Amniotic stem cell (primary cell): ENCODE measurements around the gene ASIC5.
"Not testable (repeated sequence)": the region's sequence is repeated elsewhere in the genome, so short reads cannot be mapped to it uniquely, and the experiment has no call there.

Source experiments
- DNase-seq: peaks from one replicate; lab custom pipeline; 2025; lab: John Stamatoyannopoulos, UW

The ASIC5 gene, protein sequence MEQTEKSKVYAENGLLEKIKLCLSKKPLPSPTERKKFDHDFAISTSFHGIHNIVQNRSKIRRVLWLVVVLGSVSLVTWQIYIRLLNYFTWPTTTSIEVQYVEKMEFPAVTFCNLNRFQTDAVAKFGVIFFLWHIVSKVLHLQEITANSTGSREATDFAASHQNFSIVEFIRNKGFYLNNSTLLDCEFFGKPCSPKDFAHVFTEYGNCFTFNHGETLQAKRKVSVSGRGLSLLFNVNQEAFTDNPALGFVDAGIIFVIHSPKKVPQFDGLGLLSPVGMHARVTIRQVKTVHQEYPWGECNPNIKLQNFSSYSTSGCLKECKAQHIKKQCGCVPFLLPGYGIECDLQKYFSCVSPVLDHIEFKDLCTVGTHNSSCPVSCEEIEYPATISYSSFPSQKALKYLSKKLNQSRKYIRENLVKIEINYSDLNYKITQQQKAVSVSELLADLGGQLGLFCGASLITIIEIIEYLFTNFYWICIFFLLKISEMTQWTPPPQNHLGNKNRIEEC

DNA sequence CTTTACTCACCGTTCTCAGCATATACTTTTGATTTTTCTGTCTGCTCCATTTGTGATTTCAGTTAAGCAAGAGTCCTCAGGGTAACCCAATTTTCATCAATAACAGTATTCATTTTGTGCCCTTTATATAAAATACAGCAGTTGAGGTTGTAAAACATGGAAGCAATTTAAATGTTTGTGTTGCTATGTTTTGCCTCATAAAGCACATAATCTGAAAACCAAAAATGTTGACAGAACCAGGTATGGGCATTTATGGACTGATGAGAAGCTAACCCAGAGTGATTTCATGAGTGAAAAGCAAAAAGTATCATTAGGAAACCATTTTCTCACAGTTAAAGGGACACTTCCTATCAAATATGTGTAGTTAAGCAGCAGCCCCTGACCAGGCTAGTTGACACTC lies at the start of gene ASIC5:
Gene ASIC5, minus strand, starts transcription at position 101 of the 400 bp plus-strand sequence. Its CDS starts 51 bp downstream, at position 50.
- no peak for DNase-seq

GRCh38 chr4:155914782-155915181 lies 48.7 kb upstream of the ASIC5 start:
- DNase-seq, result no peak

DNA sequence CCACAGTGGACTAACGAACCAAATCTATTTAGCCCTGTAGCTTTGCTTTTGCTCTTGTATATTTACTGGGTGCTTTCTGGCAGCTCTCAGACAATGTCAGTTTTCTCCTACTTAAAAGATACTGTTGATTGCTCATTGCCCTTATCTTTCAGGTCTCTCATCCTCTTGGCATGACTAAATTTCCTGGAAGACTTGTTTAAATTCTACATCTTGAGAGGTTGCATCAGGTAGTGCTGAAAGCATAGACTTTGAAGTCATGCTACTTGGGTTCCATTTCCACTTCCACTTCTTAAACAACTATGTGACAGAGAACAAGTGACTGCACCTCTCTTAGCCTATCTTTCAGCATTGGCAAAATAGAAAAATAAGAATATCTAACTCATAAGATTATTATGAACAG lies 45.8 kb upstream of the ASIC5 start:
- no peak for DNase-seq

DNA sequence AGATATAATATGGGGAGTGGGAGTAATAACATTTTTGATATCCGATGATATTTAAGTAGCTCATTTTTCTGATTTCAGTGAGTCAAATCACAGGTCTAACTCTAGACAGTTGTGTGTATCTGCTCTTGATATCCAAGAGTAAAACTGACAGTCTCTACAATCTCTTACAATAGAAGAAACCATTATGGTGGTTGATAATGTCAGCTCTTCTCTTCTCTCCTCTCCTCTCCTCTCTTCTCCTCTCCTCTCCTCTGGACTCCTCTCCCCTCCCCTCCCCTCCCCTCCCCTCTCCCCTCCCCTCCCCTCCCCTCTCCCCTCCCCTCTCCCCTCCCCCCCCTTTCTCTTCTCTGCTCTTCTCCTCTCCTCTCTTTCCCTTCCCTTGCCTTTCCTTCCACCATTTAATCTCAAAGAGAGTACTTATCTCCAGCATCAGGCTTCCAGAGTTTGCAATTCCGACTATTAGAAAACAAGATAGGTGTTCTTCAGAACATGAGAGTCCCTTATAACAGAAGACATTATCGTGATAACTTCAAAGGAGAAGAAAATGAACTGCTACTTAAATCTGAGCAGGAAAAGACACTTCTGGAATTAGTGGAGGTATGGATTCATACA lies 43.6 kb upstream of the ASIC5 start:
- no peak for DNase-seq

GRCh38 chr4:155908187-155909139 lies 42.4 kb upstream of the ASIC5 start:
- DNase-seq, result no peak

GRCh38 chr4:155907556-155907955 lies 41.5 kb upstream of the ASIC5 start:
- DNase-seq, result no peak

GRCh38 chr4:155906554-155907247 lies 40.6 kb upstream of the ASIC5 start:
- DNase-seq, result peak; percentile 97

DNA sequence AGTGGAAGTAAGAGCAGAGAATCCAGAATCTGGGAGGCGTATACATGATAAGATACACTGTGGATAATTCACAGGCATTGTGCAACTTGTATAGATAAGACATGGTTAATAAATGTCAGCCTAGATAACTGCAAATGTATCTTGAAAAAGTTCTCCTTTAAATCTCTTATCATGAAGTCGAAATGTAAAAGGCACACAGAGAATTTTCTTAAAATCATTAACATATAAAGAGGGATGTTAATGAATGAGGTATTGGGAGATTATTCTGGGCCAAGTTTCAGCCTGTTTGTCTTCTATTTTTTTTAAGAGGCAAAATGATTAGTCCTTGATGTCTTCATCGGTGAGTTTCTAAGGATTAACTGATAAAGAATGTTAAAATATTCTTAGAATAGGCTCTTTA lies 38.3 kb upstream of the ASIC5 start:
- no peak for DNase-seq

GRCh38 chr4:155903453-155903852 lies 37.4 kb upstream of the ASIC5 start, which contains the start of gene TDO2:
Gene TDO2, plus strand, starts transcription at chr4:155903696. Its CDS starts 63 bp downstream, at chr4:155903759.
- DNase-seq, result no peak

DNA sequence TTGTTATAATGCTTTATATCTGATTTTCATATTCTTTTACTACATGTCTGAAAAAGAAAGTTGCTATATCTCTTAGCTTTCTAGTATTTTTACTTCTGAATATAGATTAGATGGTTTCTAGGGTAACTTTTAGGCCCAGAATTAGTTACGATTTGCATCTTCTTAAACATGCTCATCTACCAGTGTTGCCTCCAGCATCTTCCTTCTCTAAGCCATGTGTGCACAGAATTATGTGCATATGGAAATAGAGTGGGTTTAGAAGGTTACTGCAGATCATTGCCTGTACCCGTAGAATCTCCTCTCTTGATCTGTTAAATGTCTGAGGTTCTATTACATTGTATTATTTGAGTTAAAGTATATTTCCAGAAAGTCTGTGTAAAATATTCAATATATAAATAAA lies 34.9 kb upstream of the ASIC5 start:
- no peak for DNase-seq

GRCh38 chr4:155900381-155900780 lies 34.3 kb upstream of the ASIC5 start:
- DNase-seq, result no peak

- no peak for DNase-seq
Observed at GRCh38 chr4:155899891-155900290, 33.8 kb upstream of the ASIC5 start.

GRCh38 chr4:155898371-155898770 lies 32.3 kb upstream of the ASIC5 start:
- not testable (repeated sequence) for DNase-seq

- no peak for DNase-seq
Observed at GRCh38 chr4:155891058-155891457, 25.0 kb upstream of the ASIC5 start.

GRCh38 chr4:155889946-155890345 lies 23.9 kb upstream of the ASIC5 start:
- DNase-seq, result no peak

- DNase-seq, result peak; percentile 20
Observed at GRCh38 chr4:155889031-155889793, 23.1 kb upstream of the ASIC5 start.

- DNase-seq, result no peak
Observed at GRCh38 chr4:155887847-155888570, 21.9 kb upstream of the ASIC5 start.

DNA sequence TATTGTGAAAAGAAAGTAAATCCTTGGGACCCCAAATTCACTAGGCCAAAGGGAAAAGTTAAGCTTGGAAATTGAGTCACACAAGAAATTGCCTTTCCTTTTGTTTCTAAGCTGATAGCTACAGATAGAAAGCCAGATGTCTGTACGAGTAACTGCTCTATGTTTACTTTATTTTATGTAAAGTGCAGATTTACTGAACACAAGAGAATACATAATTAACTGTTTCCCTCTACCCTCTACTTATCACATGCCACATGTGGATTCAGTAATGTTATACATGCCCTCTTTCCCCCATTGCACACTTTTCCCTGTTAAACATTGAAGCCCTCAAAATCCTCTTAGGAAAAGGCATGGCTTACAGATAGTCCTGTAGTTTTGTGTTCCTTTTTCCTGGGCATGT lies 21.0 kb upstream of the ASIC5 start:
- no peak for DNase-seq

DNA sequence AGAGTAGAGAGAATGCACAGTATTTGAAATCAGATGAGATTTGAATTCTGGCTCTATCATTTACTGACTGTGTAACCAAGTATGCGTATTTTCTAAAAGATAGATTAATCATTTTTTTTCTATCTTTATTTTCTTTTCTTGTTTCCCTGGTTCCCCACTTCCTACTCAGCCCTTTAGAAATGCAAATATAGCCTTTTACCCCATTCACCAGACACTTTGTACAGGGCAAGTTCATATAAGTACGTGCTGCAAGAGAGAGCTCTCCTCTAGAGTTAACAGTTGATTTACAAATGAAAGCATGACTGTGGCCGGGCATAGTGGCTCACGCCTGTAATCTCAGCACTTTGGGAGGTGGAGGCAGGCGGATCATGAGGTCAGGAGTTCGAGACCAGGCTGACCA lies 19.6 kb upstream of the ASIC5 start:
- no peak for DNase-seq

DNA sequence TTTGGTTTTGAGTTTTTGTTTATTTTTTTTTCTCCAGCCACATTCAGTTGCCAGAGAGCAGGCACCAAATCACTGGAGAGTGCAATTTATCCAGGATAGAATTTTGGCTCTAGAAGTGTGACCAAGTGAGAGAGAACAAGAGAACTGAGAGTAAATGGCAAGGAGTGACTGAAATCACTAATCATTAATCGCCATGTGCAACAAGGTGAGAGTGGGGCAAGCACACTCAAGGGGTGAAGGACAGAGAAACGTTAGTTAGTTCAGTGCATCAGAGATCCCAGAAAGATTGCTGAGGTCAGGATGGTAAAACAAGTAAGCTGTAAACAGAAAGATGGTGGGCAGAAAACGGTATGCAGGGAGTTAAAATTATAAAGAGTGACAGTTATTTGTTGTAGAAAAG lies 17.8 kb upstream of the ASIC5 start:
- DNase-seq, result no peak
